GM10266 (cell line): ENCODE data around the gene AVPR2.

ENCODE experiments used
- DNase-seq: peaks from one replicate; pipeline ENCODE4 v3.0.0; 2012; ENCODE audit errors: extremely low spot score
- CTCF ChIP-seq: IDR thresholded peaks from 2 replicates; pipeline ENCODE4 v1.5.1; 2012; ENCODE audit warnings: mild to moderate bottlenecking, low read depth; ENCODE audit not compliant: control insufficient read depth, insufficient read depth; ENCODE audit errors: missing control alignments

The AVPR2 gene

GRCh38 chrX:153948847-153949805 lies 44.7 kb downstream of the AVPR2 start:
- no peak for TF ChIP-seq CTCF
- DNase-seq: no peak

GRCh38 chrX:153950127-153950526 lies 45.7 kb downstream of the AVPR2 start:
- DNase-seq: no peak
- no peak for TF ChIP-seq CTCF

GRCh38 chrX:153951683-153952372 lies 47.4 kb downstream of the AVPR2 start:
- DNase-seq: no peak
- no peak for TF ChIP-seq CTCF

GRCh38 chrX:153952373-153953026 lies 48.0 kb downstream of the AVPR2 start:
- no peak for TF ChIP-seq CTCF
- DNase-seq: no peak

GRCh38 chrX:153953342-153953830 lies 48.9 kb downstream of the AVPR2 start:
- peak; percentile 85 for DNase-seq
- TF ChIP-seq CTCF: peak; percentile 87

- TF ChIP-seq CTCF: no peak
- no peak for DNase-seq
Observed at GRCh38 chrX:153953892-153954557, 49.6 kb downstream of the AVPR2 start.
